ENCODE results near the gene NPFFR1. TPM values are rescaled to one million over a fixed set of nuclear protein-coding genes. Genes with fewer than 3 reads are reported as not detected.

NPFFR1 gene
- total and polyA plus RNA-seq, 2 experiments from 2014 or later = 0.03 to 0.05 TPM

DNA sequence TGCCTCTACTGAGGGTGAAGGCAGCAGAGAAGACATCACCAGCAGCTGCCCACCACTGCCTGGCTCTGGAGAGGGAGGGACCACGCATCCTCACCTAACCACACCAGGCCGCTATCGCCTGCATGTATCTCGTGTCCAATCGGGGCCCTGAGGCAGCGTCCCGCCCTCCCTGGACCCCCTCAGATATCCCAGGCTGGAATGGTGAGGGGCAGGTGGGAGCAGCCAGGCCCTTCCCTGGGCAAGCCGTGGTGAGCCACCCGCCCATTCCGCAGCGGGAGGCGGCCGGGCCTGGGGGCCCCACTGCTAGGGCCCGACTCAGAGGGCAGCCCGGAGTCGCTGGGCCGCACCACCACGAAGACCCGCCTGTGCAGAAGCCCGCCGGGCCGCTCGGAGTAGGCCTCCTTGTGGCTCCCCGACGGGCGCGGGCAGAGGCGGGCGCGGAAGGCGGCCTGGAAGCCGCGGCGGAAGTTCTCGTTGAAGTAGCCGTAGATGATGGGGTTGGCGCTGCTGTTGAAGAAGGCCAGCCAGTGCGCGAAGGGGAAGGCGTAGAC lies 29.0 kb downstream of the NPFFR1 start:
- H3K4me2 ChIP-seq = no peak overlapping the region
- no peaks in the 10 kb centered on the region for H3K36me3 ChIP-seq (ENCODE audit: insufficient read depth)
- H3K4me1 ChIP-seq (ENCODE audit: insufficient read depth) = no peaks in the 10 kb centered on the region
- ATAC-seq (peak; percentile 43), DNase-seq (ENCODE audit: low spot score) (no peak)
- H3F3A ChIP-seq (replicated peaks; ENCODE audit: low read depth) = no peaks in the 10 kb centered on the region
- Mint-ChIP-seq H3K27me3 (ENCODE audit: insufficient read depth, low read depth, poor library complexity) (peaks cover 4% of the 10 kb centered on the region), H3K27ac (no peak overlapping the region), H3K4me3 (no peak overlapping the region), H3K36me3 (ENCODE audit: low read depth) (no peaks in the 10 kb centered on the region), H3K4me1 (peaks cover 12% of the 10 kb centered on the region), H3K9me3 (no peaks in the 10 kb centered on the region)
- H3K4me3 ChIP-seq = no peak overlapping the region
- no peaks in the 10 kb centered on the region for H3K9me2 ChIP-seq (ENCODE audit: insufficient read depth)
- no peak overlapping the region for H3K27ac ChIP-seq (ENCODE audit: low read depth)
- TF ChIP-seq ZNF114 (CRISPR knock-in tag; IDR thresholded peaks at IDR 0.05) (no peak), EZH2 (IDR thresholded peaks at IDR 0.05; ENCODE audit: low read depth, unreplicated experiment) (no peak), ZNF331 (CRISPR knock-in tag; IDR thresholded peaks at IDR 0.05; ENCODE audit: low read depth) (no peak), EZH2phosphoT487 (IDR thresholded peaks at IDR 0.05; ENCODE audit: unreplicated experiment) (no peak), NANOG (IDR thresholded peaks at IDR 0.05; ENCODE audit: borderline replicate concordance) (no peak), CREB1 (CRISPR knock-in tag; IDR thresholded peaks at IDR 0.05; ENCODE audit: low read depth) (no peak), STAT1 (IDR thresholded peaks at IDR 0.05; ENCODE audit: unreplicated experiment) (no peak), POLR2AphosphoS5 (IDR thresholded peaks at IDR 0.05; ENCODE audit: low read depth) (no peak)
- TF ChIP-seq, protein P1, sequence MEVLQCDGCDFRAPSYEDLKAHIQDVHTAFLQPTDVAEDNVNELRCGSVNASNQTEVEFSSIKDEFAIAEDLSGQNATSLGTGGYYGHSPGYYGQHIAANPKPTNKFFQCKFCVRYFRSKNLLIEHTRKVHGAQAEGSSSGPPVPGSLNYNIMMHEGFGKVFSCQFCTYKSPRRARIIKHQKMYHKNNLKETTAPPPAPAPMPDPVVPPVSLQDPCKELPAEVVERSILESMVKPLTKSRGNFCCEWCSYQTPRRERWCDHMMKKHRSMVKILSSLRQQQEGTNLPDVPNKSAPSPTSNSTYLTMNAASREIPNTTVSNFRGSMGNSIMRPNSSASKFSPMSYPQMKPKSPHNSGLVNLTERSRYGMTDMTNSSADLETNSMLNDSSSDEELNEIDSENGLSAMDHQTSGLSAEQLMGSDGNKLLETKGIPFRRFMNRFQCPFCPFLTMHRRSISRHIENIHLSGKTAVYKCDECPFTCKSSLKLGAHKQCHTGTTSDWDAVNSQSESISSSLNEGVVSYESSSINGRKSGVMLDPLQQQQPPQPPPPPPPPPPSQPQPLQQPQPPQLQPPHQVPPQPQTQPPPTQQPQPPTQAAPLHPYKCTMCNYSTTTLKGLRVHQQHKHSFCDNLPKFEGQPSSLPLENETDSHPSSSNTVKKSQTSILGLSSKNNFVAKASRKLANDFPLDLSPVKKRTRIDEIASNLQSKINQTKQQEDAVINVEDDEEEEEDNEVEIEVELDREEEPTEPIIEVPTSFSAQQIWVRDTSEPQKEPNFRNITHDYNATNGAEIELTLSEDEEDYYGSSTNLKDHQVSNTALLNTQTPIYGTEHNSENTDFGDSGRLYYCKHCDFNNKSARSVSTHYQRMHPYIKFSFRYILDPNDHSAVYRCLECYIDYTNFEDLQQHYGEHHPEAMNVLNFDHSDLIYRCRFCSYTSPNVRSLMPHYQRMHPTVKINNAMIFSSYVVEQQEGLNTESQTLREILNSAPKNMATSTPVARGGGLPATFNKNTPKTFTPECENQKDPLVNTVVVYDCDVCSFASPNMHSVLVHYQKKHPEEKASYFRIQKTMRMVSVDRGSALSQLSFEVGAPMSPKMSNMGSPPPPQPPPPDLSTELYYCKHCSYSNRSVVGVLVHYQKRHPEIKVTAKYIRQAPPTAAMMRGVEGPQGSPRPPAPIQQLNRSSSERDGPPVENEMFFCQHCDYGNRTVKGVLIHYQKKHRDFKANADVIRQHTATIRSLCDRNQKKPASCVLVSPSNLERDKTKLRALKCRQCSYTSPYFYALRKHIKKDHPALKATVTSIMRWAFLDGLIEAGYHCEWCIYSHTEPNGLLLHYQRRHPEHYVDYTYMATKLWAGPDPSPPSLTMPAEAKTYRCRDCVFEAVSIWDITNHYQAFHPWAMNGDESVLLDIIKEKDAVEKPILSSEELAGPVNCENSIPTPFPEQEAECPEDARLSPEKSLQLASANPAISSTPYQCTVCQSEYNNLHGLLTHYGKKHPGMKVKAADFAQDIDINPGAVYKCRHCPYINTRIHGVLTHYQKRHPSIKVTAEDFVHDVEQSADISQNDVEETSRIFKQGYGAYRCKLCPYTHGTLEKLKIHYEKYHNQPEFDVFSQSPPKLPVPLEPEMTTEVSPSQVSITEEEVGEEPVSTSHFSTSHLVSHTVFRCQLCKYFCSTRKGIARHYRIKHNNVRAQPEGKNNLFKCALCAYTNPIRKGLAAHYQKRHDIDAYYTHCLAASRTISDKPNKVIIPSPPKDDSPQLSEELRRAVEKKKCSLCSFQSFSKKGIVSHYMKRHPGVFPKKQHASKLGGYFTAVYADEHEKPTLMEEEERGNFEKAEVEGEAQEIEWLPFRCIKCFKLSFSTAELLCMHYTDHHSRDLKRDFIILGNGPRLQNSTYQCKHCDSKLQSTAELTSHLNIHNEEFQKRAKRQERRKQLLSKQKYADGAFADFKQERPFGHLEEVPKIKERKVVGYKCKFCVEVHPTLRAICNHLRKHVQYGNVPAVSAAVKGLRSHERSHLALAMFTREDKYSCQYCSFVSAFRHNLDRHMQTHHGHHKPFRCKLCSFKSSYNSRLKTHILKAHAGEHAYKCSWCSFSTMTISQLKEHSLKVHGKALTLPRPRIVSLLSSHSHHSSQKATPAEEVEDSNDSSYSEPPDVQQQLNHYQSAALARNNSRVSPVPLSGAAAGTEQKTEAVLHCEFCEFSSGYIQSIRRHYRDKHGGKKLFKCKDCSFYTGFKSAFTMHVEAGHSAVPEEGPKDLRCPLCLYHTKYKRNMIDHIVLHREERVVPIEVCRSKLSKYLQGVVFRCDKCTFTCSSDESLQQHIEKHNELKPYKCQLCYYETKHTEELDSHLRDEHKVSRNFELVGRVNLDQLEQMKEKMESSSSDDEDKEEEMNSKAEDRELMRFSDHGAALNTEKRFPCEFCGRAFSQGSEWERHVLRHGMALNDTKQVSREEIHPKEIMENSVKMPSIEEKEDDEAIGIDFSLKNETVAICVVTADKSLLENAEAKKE (CRISPR knock-in tag; IDR thresholded peaks at IDR 0.05) = no peak
- TF ChIP-seq, protein P2, sequence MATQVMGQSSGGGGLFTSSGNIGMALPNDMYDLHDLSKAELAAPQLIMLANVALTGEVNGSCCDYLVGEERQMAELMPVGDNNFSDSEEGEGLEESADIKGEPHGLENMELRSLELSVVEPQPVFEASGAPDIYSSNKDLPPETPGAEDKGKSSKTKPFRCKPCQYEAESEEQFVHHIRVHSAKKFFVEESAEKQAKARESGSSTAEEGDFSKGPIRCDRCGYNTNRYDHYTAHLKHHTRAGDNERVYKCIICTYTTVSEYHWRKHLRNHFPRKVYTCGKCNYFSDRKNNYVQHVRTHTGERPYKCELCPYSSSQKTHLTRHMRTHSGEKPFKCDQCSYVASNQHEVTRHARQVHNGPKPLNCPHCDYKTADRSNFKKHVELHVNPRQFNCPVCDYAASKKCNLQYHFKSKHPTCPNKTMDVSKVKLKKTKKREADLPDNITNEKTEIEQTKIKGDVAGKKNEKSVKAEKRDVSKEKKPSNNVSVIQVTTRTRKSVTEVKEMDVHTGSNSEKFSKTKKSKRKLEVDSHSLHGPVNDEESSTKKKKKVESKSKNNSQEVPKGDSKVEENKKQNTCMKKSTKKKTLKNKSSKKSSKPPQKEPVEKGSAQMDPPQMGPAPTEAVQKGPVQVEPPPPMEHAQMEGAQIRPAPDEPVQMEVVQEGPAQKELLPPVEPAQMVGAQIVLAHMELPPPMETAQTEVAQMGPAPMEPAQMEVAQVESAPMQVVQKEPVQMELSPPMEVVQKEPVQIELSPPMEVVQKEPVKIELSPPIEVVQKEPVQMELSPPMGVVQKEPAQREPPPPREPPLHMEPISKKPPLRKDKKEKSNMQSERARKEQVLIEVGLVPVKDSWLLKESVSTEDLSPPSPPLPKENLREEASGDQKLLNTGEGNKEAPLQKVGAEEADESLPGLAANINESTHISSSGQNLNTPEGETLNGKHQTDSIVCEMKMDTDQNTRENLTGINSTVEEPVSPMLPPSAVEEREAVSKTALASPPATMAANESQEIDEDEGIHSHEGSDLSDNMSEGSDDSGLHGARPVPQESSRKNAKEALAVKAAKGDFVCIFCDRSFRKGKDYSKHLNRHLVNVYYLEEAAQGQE (IDR thresholded peaks at IDR 0.05; ENCODE audit: unreplicated experiment) = no peak
- H3K79me2 ChIP-seq (replicated peaks; ENCODE audit: insufficient read depth) = no peaks in the 10 kb centered on the region
- H2AFZ ChIP-seq = peak overlapping the region; percentile 47; the same call in 1 of the 2 replicates
- no peaks in the 10 kb centered on the region for H4K20me1 ChIP-seq (replicated peaks; ENCODE audit: insufficient read depth)
- H3K27me3 ChIP-seq (ENCODE audit: insufficient read depth) = 0 out of 2 replicates have a peak, but pooled peaks cover 4% of the 10 kb centered on the region
